Stomach (tissue), 9 donors: ENCODE data around the gene CYP24A1. TPM values are rescaled to one million over a fixed set of nuclear protein-coding genes. Genes with fewer than 3 reads are reported as not detected.

Experiments used
- DNase-seq, 2 donors: peaks; one replicate each; pipeline versions ENCODE4 v3.0.0 to v3.0.0-alpha.2; 2013 to 2019
- H3K27ac ChIP-seq, 5 donors: fragments of 200-600 bp in 4 of 5; sonication (generic) in 4 of 5; one replicate each; pipeline ENCODE4 v1.5.1; 2013 to 2019; ENCODE audit warnings: mild to moderate bottlenecking in 1 of 5, moderate library complexity in 1 of 5
- H3K27me3 ChIP-seq, 3 donors: fragments of 200-600 bp; sonication (generic); one replicate each; pipeline ENCODE4 v1.5.1; 2017 to 2019; ENCODE audit warnings: mixed run types in 1 of 3
- H3K36me3 ChIP-seq, 4 donors: fragments of 200-600 bp; sonication (generic); 1 replicate in 3 of 4; 2 replicates in 1 of 4; pipeline ENCODE4 v1.5.1; 2016 to 2019
- H3K4me1 ChIP-seq, 4 donors: fragments of 200-600 bp; sonication (generic); one replicate each; pipeline ENCODE4 v1.5.1; 2016 to 2019
- H3K4me3 ChIP-seq, 4 donors: fragments of 200-600 bp; sonication (generic) in 3 of 4; one replicate each; pipeline ENCODE4 v1.5.1; 2016 to 2019; ENCODE audit warnings: mild to moderate bottlenecking in 1 of 4
- H3K9me3 ChIP-seq, 4 donors: fragments of 200-600 bp; sonication (generic); one replicate each; pipeline ENCODE4 v1.5.1; 2016 to 2019
- CTCF ChIP-seq, 7 experiments: fragments of 450-650 bp in 4 of 7; fragments of 200-600 bp in 3 of 7; sonication (generic) in 3 of 7; IDR thresholded peaks; one replicate each; pipeline ENCODE4 v1.5.1; 2016 to 2019; ENCODE audit warnings: antibody characterized with exemption in 7 of 7, control low read depth in 2 of 7, mild to moderate bottlenecking in 1 of 7
- EP300 ChIP-seq: sonication (generic); formaldehyde crosslinking; IDR thresholded peaks from one replicate; pipeline ENCODE4 v1.6.1; 2017; ENCODE audit warnings: antibody characterized with exemption
- POLR2A ChIP-seq, 4 donors: fragments of 450-650 bp; IDR thresholded peaks; one replicate each; pipeline ENCODE4 v1.6.1; 2016; ENCODE audit warnings: antibody characterized with exemption in 4 of 4, control low read depth in 2 of 4, mild to moderate bottlenecking in 1 of 4, moderate library complexity in 1 of 4
- POLR2AphosphoS5 ChIP-seq, 3 donors: sonication (generic); formaldehyde crosslinking; IDR thresholded peaks; one replicate each; pipeline ENCODE4 v1.6.1; 2016; ENCODE audit warnings: antibody characterized with exemption in 3 of 3
- WGBS, 5 donors: extraction: QIAGEN DNeasy Blood & Tissue Kit in 3 of 5; methylation state at CpG; one replicate each; pipeline versions ENCODE4 v1.1.5 to v1.1.7; 2013 to 2018; 5-methylcytosine and 5-hydroxymethylcytosine counted together
- intact Hi-C: fragments of 100-400 bp; cut with DNase I; formaldehyde crosslinking; loops from one replicate; pipeline ENCODE4 v1.15.1; 2023; ENCODE audit warnings: low total_unique reads
- polyA plus RNA-seq, 3 donors: library from polyadenylated mRNA; stranded (reverse); fragments of 200-250 nt; gene quantifications; one replicate each; pipeline ENCODE4 v1.2.3, GENCODE V29; 2013
- total RNA-seq, 5 donors: library from RNA; depleted of rRNA; stranded (reverse); fragments of >200 nt; gene quantifications; one replicate each; pipeline versions ENCODE4 v1.1.0 to v1.2.3, GENCODE V29; 2014 to 2016
- donor health status: healthy with polysubstance abuse.
- donor health status: Bipolar disorder and iron deficiency.
- donor health status: healthy.

CYP24A1 gene
- total and polyA plus RNA-seq, 8 donors: 1.2 TPM; not detected in 7

- H3K27ac ChIP-seq: no peak overlapping the region
- TF ChIP-seq EP300: no peak
- intact Hi-C loops: no loop called here
- no peaks in the 10 kb centered on the region for H3K4me1 ChIP-seq
- no peak overlapping the region for H3K4me3 ChIP-seq
- no peak for DNase-seq
- H3K9me3 ChIP-seq: no peaks in the 10 kb centered on the region
- H3K36me3 ChIP-seq: no peaks in the 10 kb centered on the region
- WGBS, 5 donors: 72 to 83% (median 77%) methylated on average over 7 of the region's 7 CpGs
- peaks cover 0 to 52% (median 4%) of the 10 kb centered on the region in 3 donors for H3K27me3 ChIP-seq
Observed at GRCh38 chr20:54160065-54161007, 13.4 kb downstream of the CYP24A1 start.

GRCh38 chr20:54158856-54159418 lies 14.8 kb downstream of the CYP24A1 start:
- no peak overlapping the region for H3K4me3 ChIP-seq
- intact Hi-C loops: no loop called here
- TF ChIP-seq EP300 (no peak), POLR2A (IDR thresholded peaks at IDR 0.05) (no peak), POLR2AphosphoS5 (IDR thresholded peaks at IDR 0.05) (no peak)
- H3K36me3 ChIP-seq: no peaks in the 10 kb centered on the region
- 81 to 88% (median 87%) methylated on average over 8 of the region's 8 CpGs for WGBS, 5 donors
- DNase-seq: no peak
- H3K27me3 ChIP-seq: peaks cover 0 to 41% (median 0%) of the 10 kb centered on the region in 3 donors
- no peak overlapping the region for H3K27ac ChIP-seq
- no peaks in the 10 kb centered on the region for H3K9me3 ChIP-seq
- no peaks in the 10 kb centered on the region for H3K4me1 ChIP-seq

GRCh38 chr20:54158226-54158625 lies 15.6 kb downstream of the CYP24A1 start:
- intact Hi-C loops: no loop called here
- 73 to 85% (median 75%) methylated on average over 3 of the region's 3 CpGs for WGBS, 5 donors
- H3K4me1 ChIP-seq: no peaks in the 10 kb centered on the region
- TF ChIP-seq POLR2AphosphoS5 (IDR thresholded peaks at IDR 0.05) (no peak), CTCF (IDR thresholded peaks at IDR 0.05) (no peak), EP300 (no peak), POLR2A (IDR thresholded peaks at IDR 0.05) (no peak)
- no peak for DNase-seq
- H3K9me3 ChIP-seq: no peaks in the 10 kb centered on the region
- H3K4me3 ChIP-seq: no peak overlapping the region
- H3K36me3 ChIP-seq: no peaks in the 10 kb centered on the region
- no peak overlapping the region for H3K27ac ChIP-seq
- peaks cover 0 to 34% (median 0%) of the 10 kb centered on the region in 3 donors for H3K27me3 ChIP-seq

- no peak for DNase-seq
- TF ChIP-seq POLR2A (IDR thresholded peaks at IDR 0.05): no peak
- no peak for TF ChIP-seq EP300
- no peak for TF ChIP-seq CTCF (IDR thresholded peaks at IDR 0.05)
- no peak for TF ChIP-seq POLR2AphosphoS5 (IDR thresholded peaks at IDR 0.05)
- Histone ChIP-seq H3K27ac (no peak overlapping the region), H3K27me3 (peaks cover 0 to 24% (median 0%) of the 10 kb centered on the region in 3 donors), H3K9me3 (no peaks in the 10 kb centered on the region), H3K4me3 (no peak overlapping the region), H3K4me1 (no peaks in the 10 kb centered on the region), H3K36me3 (no peaks in the 10 kb centered on the region)
- intact Hi-C loops: no loop called here
- 79 to 81% (median 80%) methylated on average over 19 of the region's 19 CpGs for WGBS, 5 donors
Observed at GRCh38 chr20:54156981-54157835, 16.6 kb downstream of the CYP24A1 start.

- intact Hi-C loops: no loop called here
- Histone ChIP-seq H3K36me3 (no peaks in the 10 kb centered on the region), H3K27me3 (peaks cover 0 to 24% (median 0%) of the 10 kb centered on the region in 3 donors), H3K4me3 (no peak overlapping the region), H3K4me1 (no peaks in the 10 kb centered on the region), H3K9me3 (no peaks in the 10 kb centered on the region), H3K27ac (no peak overlapping the region)
- WGBS, 5 donors: 82 to 91% (median 91%) methylated on average over 5 of the region's 5 CpGs
- no peak for DNase-seq
- no peak for TF ChIP-seq POLR2A (IDR thresholded peaks at IDR 0.05)
- no peak for TF ChIP-seq POLR2AphosphoS5 (IDR thresholded peaks at IDR 0.05)
- TF ChIP-seq EP300: no peak
Observed at GRCh38 chr20:54156522-54156921, 17.3 kb downstream of the CYP24A1 start.
